OCI-LY3 (cell line): ENCODE measurements around the gene MAGI1.

Source experiments
- CTCF ChIP-seq: fragments of 200-600, 300-600 bp; sonication (generic); IDR thresholded peaks from 2 replicates; pipeline ENCODE4 v1.5.1; 2014; ENCODE audit warnings: antibody characterized with exemption, low read length, low read depth
- EZH2phosphoT487 ChIP-seq: fragments of 200-600 bp; shearing (Covaris generic); IDR thresholded peaks from 2 replicates; pipeline ENCODE4 v1.6.1; 2018; ENCODE audit warnings: antibody characterized with exemption, mixed run types, low read depth

GRCh38 chr3:65334045-65334665 is 704.6 kb downstream of the MAGI1 start:
- TF ChIP-seq CTCF (peak; percentile 39; the same call in 1 of the 2 replicates), EZH2phosphoT487 (no peak)
